Measurements from ENCODE around the gene SLC41A1. TPM values are rescaled to one million over a fixed set of nuclear protein-coding genes. Genes with fewer than 3 reads are reported as not detected.
A peak's percentile ranks its signal among the peaks of the same experiment; 100 is the strongest.

SLC41A1 gene
- total and polyA plus RNA-seq, 2 experiments from 2014 or later = 21.3 to 22.4 TPM

DNA sequence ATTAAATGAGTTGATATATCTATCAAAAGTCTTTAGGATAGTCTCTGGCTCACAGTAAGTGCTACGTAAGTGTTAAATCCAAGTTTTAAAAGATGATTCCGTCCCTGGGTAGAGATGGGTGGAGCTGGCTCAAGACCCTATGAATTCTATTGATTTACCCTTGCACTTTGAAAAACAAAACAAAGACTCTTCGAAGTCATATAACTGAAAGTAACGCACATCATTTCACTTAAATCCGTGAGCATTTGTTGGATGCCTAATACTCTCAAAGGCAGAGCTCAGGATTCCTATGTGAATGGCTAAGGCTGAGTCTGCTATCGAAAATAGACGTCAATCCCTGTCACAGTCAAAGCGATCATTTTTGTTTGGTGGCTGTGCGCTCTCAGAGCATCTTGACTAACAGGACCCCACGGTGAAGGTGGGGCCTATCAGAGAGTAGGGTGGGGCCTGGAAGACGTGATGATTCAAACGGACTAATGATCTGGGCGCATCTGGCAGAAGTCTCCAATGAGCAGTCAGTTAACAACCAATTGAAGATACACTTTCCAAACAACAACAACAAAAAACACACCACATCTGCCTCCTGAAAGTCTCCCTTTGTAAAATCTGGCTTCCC is 61.9 kb downstream of the SLC41A1 start:
- Histone ChIP-seq H3K9me2 (ENCODE audit: insufficient read depth) (no peaks in the 10 kb centered on the region), H3K4me3 (no peak overlapping the region), H2AFZ (peak overlapping the region; percentile 89), H3K79me2 (ENCODE audit: insufficient read depth) (peaks cover 30% of the 10 kb centered on the region), H3F3A (ENCODE audit: insufficient read depth) (peaks cover 27% of the 10 kb centered on the region), H3K36me3 (ENCODE audit: low read depth) (no peaks in the 10 kb centered on the region), H3K27me3 (replicated peaks; ENCODE audit: insufficient read depth) (no peaks in the 10 kb centered on the region), H3K27ac (no peak overlapping the region), H3K9me3 (ENCODE audit: low read depth) (no peaks in the 10 kb centered on the region), H3K4me2 (ENCODE audit: unreplicated experiment) (no peak overlapping the region), H3K9ac (no peak overlapping the region), H3K4me1 (ENCODE audit: insufficient read depth) (peaks cover 17% of the 10 kb centered on the region), H4K20me1 (ENCODE audit: insufficient read depth) (peaks cover 6% of the 10 kb centered on the region; the same call in 1 of the 2 replicates)
- in situ Hi-C loops (cut with MboI) = no loop called here
- no peak for TF ChIP-seq EZH2phosphoT487 (IDR thresholded peaks at IDR 0.05; ENCODE audit: insufficient read depth, low read depth)
- TF ChIP-seq EZH2 (IDR thresholded peaks at IDR 0.05; ENCODE audit: insufficient read depth, poor library complexity, severe bottlenecking) = no peak
- 72 to 73% methylated on average over 13 of the region's 13 CpGs for WGBS, 2 experiments (ENCODE audit: low coverage in 1 of 2, low lambda C conversion rate in 2 of 2, missing lambda C conversion rate in 2 of 2)
- DNase-seq = no peak

- peaks cover 31% of the 10 kb centered on the region for H3F3A ChIP-seq (ENCODE audit: insufficient read depth)
- H3K79me2 ChIP-seq (ENCODE audit: insufficient read depth) = peaks cover 37% of the 10 kb centered on the region
- peak within 1 kb of the TSS; percentile 94 for H3K4me3 ChIP-seq
- H3K27me3 ChIP-seq (replicated peaks; ENCODE audit: insufficient read depth) = no peaks in the 10 kb centered on the region
- peaks cover 6% of the 10 kb centered on the region; the same call in 1 of the 2 replicates for H4K20me1 ChIP-seq (ENCODE audit: insufficient read depth)
- in situ Hi-C loops (cut with MboI) = no loop called here
- no peaks in the 10 kb centered on the region for H3K9me2 ChIP-seq (ENCODE audit: insufficient read depth)
- no peaks in the 10 kb centered on the region for H3K9me3 ChIP-seq (ENCODE audit: low read depth)
- peak within 1 kb of the TSS; percentile 92 for H3K9ac ChIP-seq
- no peaks in the 10 kb centered on the region for H3K36me3 ChIP-seq (ENCODE audit: low read depth)
- DNase-seq = peak; percentile 100
- H3K27ac ChIP-seq = peak within 1 kb of the TSS; percentile 88
- peak within 1 kb of the TSS; percentile 89 for H2AFZ ChIP-seq
- no peak for TF ChIP-seq EZH2phosphoT487 (IDR thresholded peaks at IDR 0.05; ENCODE audit: insufficient read depth, low read depth)
- 1% methylated on average over 25 to 27 of the region's 27 CpGs for WGBS, 2 experiments (ENCODE audit: low coverage in 1 of 2, low lambda C conversion rate in 2 of 2, missing lambda C conversion rate in 2 of 2)
- H3K4me2 ChIP-seq (ENCODE audit: unreplicated experiment) = peak within 1 kb of the TSS; percentile 90
- H3K4me1 ChIP-seq (ENCODE audit: insufficient read depth) = peaks cover 24% of the 10 kb centered on the region
These were observed 62.6 kb downstream of the SLC41A1 start, which contains the start of gene NUCKS1 for GRCh38 chr1:205750138-205751035. NUCKS1 (minus strand) TSS chr1:205750182; CDS start chr1:205749973, 209 bp downstream.

DNA sequence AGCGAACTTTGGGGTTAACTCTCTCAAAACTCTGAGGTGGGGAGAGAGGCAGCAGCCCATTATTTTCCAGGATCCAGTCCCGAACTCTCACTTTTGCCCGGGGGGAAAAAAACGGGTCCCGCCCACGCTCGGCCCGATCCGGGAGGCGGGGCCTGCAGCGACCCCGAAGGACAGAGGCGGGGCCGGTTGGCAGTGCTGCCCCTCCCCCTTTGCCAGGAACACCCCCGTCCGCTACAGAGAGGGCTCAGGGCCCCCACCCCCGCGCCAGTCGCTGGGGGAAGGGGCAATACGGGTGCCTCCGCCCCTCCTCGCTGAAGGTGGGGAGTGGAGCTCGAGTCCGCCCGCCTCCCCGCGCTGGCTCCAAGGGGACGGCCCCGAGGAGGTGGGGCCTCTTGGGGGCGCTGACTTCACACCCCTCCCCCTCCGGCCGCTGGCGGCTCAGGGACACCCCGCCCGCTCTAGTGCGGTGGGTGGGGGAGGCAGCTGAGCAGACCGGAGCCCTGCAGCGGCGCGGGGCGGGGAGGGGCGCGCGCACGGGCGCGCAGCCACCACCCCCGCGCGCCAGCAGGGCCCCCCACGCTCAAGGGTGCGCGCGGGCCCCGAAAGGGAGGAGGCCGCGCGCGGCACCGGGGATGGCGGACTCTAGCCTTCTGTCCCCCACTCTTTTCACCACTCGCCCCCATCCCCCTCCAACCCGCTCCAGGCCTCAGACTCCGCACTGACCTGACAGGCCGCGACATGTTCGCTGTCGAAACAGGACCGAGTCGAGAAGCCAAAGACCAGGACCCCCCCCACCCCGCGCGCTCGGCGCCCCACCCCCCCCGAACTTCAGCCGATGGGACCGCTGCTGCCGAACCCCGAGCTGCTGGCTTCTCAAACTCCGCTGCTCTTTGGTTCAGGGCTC is 63.5 kb downstream of the SLC41A1 start:
- TF ChIP-seq EZH2 (IDR thresholded peaks at IDR 0.05; ENCODE audit: insufficient read depth, poor library complexity, severe bottlenecking) (no peak), EZH2phosphoT487 (IDR thresholded peaks at IDR 0.05; ENCODE audit: insufficient read depth, low read depth) (no peak)
- WGBS, 2 experiments (ENCODE audit: low coverage in 1 of 2, low lambda C conversion rate in 2 of 2, missing lambda C conversion rate in 2 of 2) = 0% methylated on average over 11 to 42 of the region's 81 CpGs
- H2AFZ ChIP-seq = peak overlapping the region; percentile 47

More for the DNA sequence above, 63.5 kb downstream of the SLC41A1 start:
- no peaks in the 10 kb centered on the region for H3K27me3 ChIP-seq (replicated peaks; ENCODE audit: insufficient read depth)
- H3K4me3 ChIP-seq = peak overlapping the region; percentile 94
- no peaks in the 10 kb centered on the region for H3K9me3 ChIP-seq (ENCODE audit: low read depth)
- H3K36me3 ChIP-seq (ENCODE audit: low read depth) = no peaks in the 10 kb centered on the region
- peaks cover 46% of the 10 kb centered on the region for H3K79me2 ChIP-seq (ENCODE audit: insufficient read depth)
- in situ Hi-C loops (cut with MboI) = no loop called here
- peaks cover 31% of the 10 kb centered on the region for H3F3A ChIP-seq (ENCODE audit: insufficient read depth)
- H3K4me2 ChIP-seq (ENCODE audit: unreplicated experiment) = peak overlapping the region; percentile 90
- H4K20me1 ChIP-seq (ENCODE audit: insufficient read depth) = peaks cover 6% of the 10 kb centered on the region; the same call in 1 of the 2 replicates
- peaks cover 27% of the 10 kb centered on the region for H3K4me1 ChIP-seq (ENCODE audit: insufficient read depth)
- H3K9me2 ChIP-seq (ENCODE audit: insufficient read depth) = no peaks in the 10 kb centered on the region
- DNase-seq = peak; percentile 96
- peak overlapping the region; percentile 88 for H3K27ac ChIP-seq
- peak overlapping the region; percentile 92 for H3K9ac ChIP-seq

All from GM23248 (cell line).